Spleen (tissue), 7 donors: ENCODE measurements around the gene DACH1.

Experiments
- CTCF ChIP-seq, 11 experiments: fragments of 200-600 bp in 7 of 11; fragments of 450-650 bp in 4 of 11; sonication (generic) in 4 of 11; IDR thresholded peaks in 8 of 11; conservative IDR thresholded peaks in 3 of 11; 1 replicate in 7 of 11; 2 replicates in 4 of 11; pipeline versions ENCODE4 v1.4.0 to v1.8.0; 2016 to 2021; ENCODE audit warnings: antibody characterized with exemption in 11 of 11, inconsistent platforms in 4 of 11, mild to moderate bottlenecking in 1 of 11
- POLR2A ChIP-seq, 3 donors: fragments of 450-650 bp; IDR thresholded peaks; one replicate each; pipeline ENCODE4 v1.5.1; 2017; ENCODE audit warnings: antibody characterized with exemption in 3 of 3, mild to moderate bottlenecking in 1 of 3
- POLR2AphosphoS5 ChIP-seq, 3 donors: sonication (generic); formaldehyde crosslinking; IDR thresholded peaks; one replicate each; pipeline ENCODE4 v1.5.1; 2017; ENCODE audit warnings: antibody characterized with exemption in 3 of 3
- donor health status: DM: no; HTN: no; CAD: no; lungs with moderate emphysema.
- donor health status: DM: no; HTN: no; CAD: no.
- donor health status: DM: no; HTN: no; CAD: no.

GRCh38 chr13:71464686-71465085 is 402.3 kb downstream of the DACH1 start:
- TF ChIP-seq CTCF (IDR thresholded peaks at IDR 0.05 in 8 of 11, conservative IDR thresholded peaks at IDR 0.05 in 3 of 11) = no peak
- no peak for TF ChIP-seq POLR2A (IDR thresholded peaks at IDR 0.05)
- no peak for TF ChIP-seq POLR2AphosphoS5 (IDR thresholded peaks at IDR 0.05)
